ENCODE data around the gene GPR137B.

GPR137B gene

DNA sequence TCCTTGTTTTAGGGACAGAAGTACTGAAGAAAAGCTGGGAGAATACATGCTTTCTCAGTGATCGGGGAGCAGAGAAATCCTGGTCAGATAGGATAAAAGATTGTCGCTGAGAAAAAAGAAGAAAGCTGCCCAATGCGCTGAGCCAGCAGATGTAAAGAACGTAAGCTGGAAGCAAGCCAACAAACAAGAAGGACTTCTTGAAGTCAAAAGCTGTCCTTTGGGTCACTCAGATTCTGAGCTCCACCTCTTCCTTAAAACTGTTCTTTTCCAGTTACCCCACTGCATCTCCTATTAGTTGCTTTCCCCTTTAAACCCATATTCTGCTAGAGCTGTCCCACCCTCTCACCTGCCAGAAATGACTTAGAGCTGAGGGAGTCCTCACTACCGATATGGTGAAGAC is 64.8 kb downstream of the GPR137B start:
- no peaks in the 10 kb centered on the region for H3K36me3 ChIP-seq (replicated peaks)
- H3K27ac ChIP-seq, result no peak overlapping the region
- in situ Hi-C loops (cut with HindIII; ENCODE audit: low pct_ligation_motif_present, low sequenced_read_pairs), result no loop called here
- no peak overlapping the region for H3K4me3 ChIP-seq (ENCODE audit: low read depth, low read length)
- no peak for DNase-seq
- TF ChIP-seq, protein P1, sequence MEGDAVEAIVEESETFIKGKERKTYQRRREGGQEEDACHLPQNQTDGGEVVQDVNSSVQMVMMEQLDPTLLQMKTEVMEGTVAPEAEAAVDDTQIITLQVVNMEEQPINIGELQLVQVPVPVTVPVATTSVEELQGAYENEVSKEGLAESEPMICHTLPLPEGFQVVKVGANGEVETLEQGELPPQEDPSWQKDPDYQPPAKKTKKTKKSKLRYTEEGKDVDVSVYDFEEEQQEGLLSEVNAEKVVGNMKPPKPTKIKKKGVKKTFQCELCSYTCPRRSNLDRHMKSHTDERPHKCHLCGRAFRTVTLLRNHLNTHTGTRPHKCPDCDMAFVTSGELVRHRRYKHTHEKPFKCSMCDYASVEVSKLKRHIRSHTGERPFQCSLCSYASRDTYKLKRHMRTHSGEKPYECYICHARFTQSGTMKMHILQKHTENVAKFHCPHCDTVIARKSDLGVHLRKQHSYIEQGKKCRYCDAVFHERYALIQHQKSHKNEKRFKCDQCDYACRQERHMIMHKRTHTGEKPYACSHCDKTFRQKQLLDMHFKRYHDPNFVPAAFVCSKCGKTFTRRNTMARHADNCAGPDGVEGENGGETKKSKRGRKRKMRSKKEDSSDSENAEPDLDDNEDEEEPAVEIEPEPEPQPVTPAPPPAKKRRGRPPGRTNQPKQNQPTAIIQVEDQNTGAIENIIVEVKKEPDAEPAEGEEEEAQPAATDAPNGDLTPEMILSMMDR (IDR thresholded peaks at IDR 0.05; ENCODE audit: low read depth, low read length, missing control alignments), result no peak
- H3K27me3 ChIP-seq (replicated peaks), result no peaks in the 10 kb centered on the region

DNA sequence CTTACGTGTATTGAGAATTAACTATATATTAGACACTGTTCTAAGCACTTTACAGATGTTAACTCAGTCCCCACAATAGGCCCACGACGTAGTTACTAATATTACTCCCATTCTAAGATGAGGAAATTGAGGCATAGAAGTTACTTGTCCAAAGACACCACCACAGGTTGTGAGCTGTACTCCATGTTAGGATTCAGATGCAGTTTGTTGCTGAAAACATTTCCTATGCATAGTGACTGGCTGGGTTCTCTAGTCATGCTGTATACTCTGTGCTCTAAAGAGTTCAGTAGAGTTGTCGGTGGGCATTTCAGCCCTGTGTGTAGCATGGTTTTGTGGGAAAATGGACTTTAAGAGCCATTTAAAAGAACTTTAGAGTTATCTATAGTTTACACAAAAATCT is 65.2 kb downstream of the GPR137B start:
- H3K27me3 ChIP-seq (replicated peaks), result no peaks in the 10 kb centered on the region
- TF ChIP-seq, protein P1 (IDR thresholded peaks at IDR 0.05; ENCODE audit: low read depth, low read length, missing control alignments), result no peak
- H3K4me3 ChIP-seq (ENCODE audit: low read depth, low read length), result no peak overlapping the region
- in situ Hi-C loops (cut with HindIII; ENCODE audit: low pct_ligation_motif_present, low sequenced_read_pairs), result no loop called here
- DNase-seq, result no peak
- H3K27ac ChIP-seq, result no peak overlapping the region
- no peaks in the 10 kb centered on the region for H3K36me3 ChIP-seq (replicated peaks)

DNA sequence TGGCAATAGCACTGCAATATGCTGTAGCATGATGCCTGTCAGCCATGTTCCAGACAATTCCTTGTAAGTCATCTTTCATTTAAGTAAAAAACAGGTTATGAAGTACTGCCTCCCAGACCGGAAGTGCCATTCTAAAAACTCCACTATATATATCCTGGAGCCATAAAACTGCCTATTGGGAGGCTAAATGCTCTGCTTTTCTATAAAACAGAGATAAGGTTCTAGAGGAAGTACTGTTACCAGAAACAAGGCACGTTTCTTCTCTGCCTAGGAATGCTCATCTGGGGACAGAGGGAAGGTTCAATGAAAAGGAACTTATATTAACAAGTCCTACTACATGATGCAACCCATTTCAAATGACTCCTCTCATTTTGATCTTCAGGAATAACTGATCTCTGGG is 66.8 kb downstream of the GPR137B start:
- Histone ChIP-seq H3K27me3 (replicated peaks) (no peaks in the 10 kb centered on the region), H3K4me3 (ENCODE audit: low read depth, low read length) (no peak overlapping the region), H3K27ac (no peak overlapping the region), H3K36me3 (replicated peaks) (no peaks in the 10 kb centered on the region)
- DNase-seq, result no peak
- in situ Hi-C loops (cut with HindIII; ENCODE audit: low pct_ligation_motif_present, low sequenced_read_pairs), result no loop called here
- TF ChIP-seq, protein P1 (IDR thresholded peaks at IDR 0.05; ENCODE audit: low read depth, low read length, missing control alignments), result no peak

DNA sequence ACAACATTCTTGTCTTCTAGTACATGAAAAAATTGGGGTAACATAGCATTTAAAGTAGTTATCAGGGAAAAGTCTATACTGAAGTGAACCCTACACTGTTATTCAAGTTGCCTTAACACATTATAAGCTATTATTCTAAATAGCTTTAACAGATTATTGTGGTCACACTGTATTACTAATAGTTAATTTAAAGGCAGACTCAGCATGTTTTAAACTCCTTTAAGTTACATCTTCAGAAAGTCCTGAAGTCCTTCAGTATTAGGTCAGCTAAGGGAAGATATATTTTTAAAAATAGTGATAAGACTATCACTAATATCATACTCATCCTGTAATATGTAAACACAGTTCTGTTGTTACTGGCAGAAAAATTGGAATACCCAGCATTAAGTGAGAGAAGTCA is 67.4 kb downstream of the GPR137B start:
- no peak overlapping the region for H3K4me3 ChIP-seq (ENCODE audit: low read depth, low read length)
- in situ Hi-C loops (cut with HindIII; ENCODE audit: low pct_ligation_motif_present, low sequenced_read_pairs), result no loop called here
- no peaks in the 10 kb centered on the region for H3K27me3 ChIP-seq (replicated peaks)
- TF ChIP-seq, protein P1 (IDR thresholded peaks at IDR 0.05; ENCODE audit: low read depth, low read length, missing control alignments), result no peak
- no peak overlapping the region for H3K27ac ChIP-seq
- no peak for DNase-seq
- H3K36me3 ChIP-seq (replicated peaks), result no peaks in the 10 kb centered on the region

DNA sequence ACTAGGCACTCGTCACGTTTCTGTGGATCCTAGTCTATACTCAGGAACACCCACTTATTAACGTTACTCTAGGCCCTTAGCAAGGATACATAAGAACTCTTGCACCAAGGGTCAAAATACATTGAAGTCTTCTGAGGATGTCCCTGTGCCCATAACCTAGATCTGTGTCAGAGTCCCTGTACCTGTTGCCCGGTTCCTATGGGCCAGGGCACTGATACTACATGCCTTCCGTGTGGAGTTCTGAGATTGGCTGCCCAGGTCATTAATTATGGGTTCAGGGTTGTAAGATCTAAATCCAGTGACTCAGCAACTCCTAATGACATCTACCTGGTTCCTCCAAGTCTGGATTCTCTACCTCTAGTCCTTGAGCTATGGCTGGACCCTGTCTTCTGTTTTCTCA is 69.5 kb downstream of the GPR137B start:
- in situ Hi-C loops (cut with HindIII; ENCODE audit: low pct_ligation_motif_present, low sequenced_read_pairs), result no loop called here
- Histone ChIP-seq H3K4me3 (ENCODE audit: low read depth, low read length) (no peak overlapping the region), H3K36me3 (replicated peaks) (no peaks in the 10 kb centered on the region), H3K27ac (no peak overlapping the region), H3K27me3 (replicated peaks) (no peaks in the 10 kb centered on the region)
- DNase-seq, result no peak
- TF ChIP-seq, protein P1 (IDR thresholded peaks at IDR 0.05; ENCODE audit: low read depth, low read length, missing control alignments), result no peak

DNA sequence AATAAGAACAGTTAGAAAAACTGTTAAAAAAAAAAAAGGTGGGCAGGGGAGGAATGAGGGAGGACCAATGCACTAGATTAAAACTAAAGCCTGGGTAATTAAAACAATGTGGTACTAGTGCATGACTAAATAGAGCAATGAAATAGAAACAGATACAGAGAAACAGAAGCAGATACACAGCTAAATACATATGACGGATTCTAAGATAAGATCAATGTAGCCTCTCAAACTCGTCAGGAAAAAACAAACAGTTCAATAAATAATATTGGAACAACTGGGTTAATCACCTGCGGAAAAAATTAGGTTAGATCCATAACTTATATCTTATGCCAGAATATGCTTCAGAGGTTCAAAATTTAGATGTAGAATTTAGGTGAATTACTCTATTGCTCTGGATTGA is 71.2 kb downstream of the GPR137B start:
- DNase-seq, result no peak
- Histone ChIP-seq H3K4me3 (ENCODE audit: low read depth, low read length) (no peak overlapping the region), H3K27me3 (replicated peaks) (no peaks in the 10 kb centered on the region), H3K27ac (no peak overlapping the region), H3K36me3 (replicated peaks) (no peaks in the 10 kb centered on the region)
- TF ChIP-seq, protein P1 (IDR thresholded peaks at IDR 0.05; ENCODE audit: low read depth, low read length, missing control alignments), result no peak
- in situ Hi-C loops (cut with HindIII; ENCODE audit: low pct_ligation_motif_present, low sequenced_read_pairs), result no loop called here

Data from brain microvascular endothelial cell (primary cell).